ENCODE results near the gene FAM210A. TPM values are rescaled to one million over a fixed set of nuclear protein-coding genes. Genes with fewer than 3 reads are reported as not detected.

FAM210A gene
- total RNA-seq, 1 donor from 2014 or later = 19.8 TPM

DNA sequence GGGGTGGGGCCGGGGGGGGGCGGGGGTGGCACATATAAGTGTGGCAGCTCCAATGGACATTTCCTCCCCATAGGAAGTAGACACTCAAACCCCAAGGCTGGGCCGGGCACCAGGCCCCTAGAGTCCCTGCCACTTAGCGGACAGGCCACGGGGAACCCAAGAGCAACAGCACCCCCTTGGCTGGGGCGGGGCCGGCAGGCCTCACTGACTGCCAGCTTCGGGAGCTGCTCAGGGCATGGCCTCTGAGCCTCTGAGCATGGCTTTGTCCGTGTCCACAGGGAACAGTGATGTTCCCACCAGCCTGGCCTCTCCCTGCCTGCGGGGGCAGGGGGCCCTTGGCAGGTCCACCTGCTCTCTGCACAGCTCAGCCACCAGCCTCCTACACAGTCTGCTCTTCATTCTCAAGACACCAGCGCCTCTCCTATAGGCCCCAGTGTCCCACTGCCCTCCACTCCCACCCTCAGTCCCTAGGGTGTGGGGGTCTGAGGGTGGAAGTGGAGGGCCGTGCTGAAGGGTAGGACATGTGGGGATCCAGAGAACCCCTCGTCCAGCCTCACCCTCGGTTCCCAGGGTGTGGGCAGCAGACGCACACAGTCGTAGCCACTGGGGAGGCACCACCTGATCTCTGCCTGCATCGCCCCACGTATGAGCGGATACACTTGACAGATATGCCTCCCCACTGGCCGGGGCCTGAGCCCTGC is 106.7 kb downstream of the FAM210A start:
- peaks cover 11 to 24% (median 13%) of the 10 kb centered on the region in 3 donors for H3K4me1 ChIP-seq (ENCODE audit: control insufficient read depth in 3 of 3, insufficient read depth in 3 of 3, low read length in 3 of 3)
- no peaks in the 10 kb centered on the region for H3K27me3 ChIP-seq (ENCODE audit: control insufficient read depth in 3 of 3, insufficient read depth in 3 of 3, low read length in 3 of 3)
- H3K27ac ChIP-seq (ENCODE audit: low read depth, low read length) = no peak overlapping the region
- H3K9ac ChIP-seq (ENCODE audit: low read depth in 1 of 3, low read length in 3 of 3) = no peak overlapping the region
- no peak overlapping the region for H3K4me3 ChIP-seq (ENCODE audit: low read length in 3 of 3)
- H3K9me3 ChIP-seq (ENCODE audit: control insufficient read depth in 3 of 3, low read length in 3 of 3) = no peaks in the 10 kb centered on the region
- peaks cover 3 to 10% (median 5%) of the 10 kb centered on the region in 3 donors for H3K36me3 ChIP-seq (ENCODE audit: control insufficient read depth in 3 of 3, insufficient read depth in 3 of 3, low read length in 3 of 3)

DNA sequence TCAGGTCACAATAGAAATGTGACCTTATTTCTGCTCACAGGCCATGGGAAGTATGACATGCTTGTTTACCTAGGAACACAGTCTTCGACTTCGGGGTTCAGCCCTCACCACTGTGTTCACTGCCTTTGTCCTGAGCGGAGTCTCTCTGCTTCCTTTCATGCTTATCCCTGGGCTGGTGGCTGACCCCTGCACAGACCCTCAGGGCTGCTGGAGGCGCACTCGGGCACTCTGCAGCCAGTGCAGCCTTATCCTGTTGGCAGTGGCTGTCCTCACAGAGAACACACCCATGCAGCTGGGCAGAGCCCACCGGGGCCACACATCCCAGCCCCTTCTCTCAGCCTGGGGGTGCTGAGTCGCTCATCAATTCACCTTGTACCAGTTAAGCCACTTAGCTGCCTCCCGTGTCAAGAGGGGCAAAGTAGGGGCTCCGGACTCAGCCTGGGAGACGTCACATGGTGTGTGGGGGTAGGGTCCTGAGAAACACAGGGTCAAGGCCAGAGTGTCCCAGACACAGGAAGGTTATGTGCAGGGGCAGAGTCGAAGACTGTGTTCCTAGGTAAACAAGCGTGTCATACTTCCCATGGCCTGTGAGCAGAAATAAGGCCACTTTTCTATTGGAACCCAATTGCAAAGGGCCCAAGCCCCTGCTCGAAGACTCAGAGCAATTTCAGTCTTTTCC is 107.5 kb downstream of the FAM210A start:
- H3K27ac ChIP-seq (ENCODE audit: low read depth, low read length) = no peak overlapping the region
- peaks cover 3 to 10% (median 5%) of the 10 kb centered on the region in 3 donors for H3K36me3 ChIP-seq (ENCODE audit: control insufficient read depth in 3 of 3, insufficient read depth in 3 of 3, low read length in 3 of 3)
- H3K9ac ChIP-seq (ENCODE audit: low read depth in 1 of 3, low read length in 3 of 3) = no peak overlapping the region
- no peaks in the 10 kb centered on the region for H3K9me3 ChIP-seq (ENCODE audit: control insufficient read depth in 3 of 3, low read length in 3 of 3)
- H3K4me3 ChIP-seq (ENCODE audit: low read length in 3 of 3) = no peak overlapping the region
- peaks cover 14 to 30% (median 16%) of the 10 kb centered on the region in 3 donors for H3K4me1 ChIP-seq (ENCODE audit: control insufficient read depth in 3 of 3, insufficient read depth in 3 of 3, low read length in 3 of 3)
- H3K27me3 ChIP-seq (ENCODE audit: control insufficient read depth in 3 of 3, insufficient read depth in 3 of 3, low read length in 3 of 3) = no peaks in the 10 kb centered on the region

DNA sequence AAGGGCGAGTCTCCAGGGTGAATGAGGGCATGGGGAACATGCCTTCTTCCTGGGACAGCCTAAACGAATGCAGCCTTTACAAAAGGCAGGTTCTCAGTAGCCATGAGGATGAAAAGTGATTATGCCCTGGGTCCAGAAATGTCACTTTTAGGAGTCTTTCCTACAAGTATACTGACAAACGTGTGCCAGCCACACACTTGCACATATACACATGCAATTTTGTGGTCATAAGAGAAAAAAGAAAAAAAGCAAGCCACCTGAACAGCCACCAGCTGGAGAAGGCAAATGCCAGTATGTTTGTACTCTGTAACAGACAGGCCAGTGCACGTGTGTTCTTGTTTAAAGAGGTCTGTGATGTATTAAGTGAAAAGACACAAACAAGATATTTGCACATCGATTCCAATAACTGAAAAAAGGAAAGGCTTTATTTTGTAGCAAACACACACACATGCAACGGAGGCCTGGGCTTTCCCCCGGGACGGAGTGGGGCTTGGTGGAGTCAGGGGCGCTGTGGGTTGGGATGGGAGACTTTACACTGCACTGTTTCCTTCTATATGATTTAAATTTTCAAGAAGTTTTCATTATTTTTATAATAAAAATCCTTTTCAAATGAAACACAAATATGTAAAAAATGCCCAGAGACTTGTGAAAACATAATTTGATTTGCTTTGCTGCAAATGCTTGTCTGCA is 108.4 kb downstream of the FAM210A start:
- Histone ChIP-seq H3K27ac (ENCODE audit: low read depth, low read length) (no peak overlapping the region), H3K9ac (ENCODE audit: low read depth in 1 of 3, low read length in 3 of 3) (no peak overlapping the region), H3K9me3 (ENCODE audit: control insufficient read depth in 3 of 3, low read length in 3 of 3) (no peaks in the 10 kb centered on the region), H3K36me3 (ENCODE audit: control insufficient read depth in 3 of 3, insufficient read depth in 3 of 3, low read length in 3 of 3) (peaks cover 3 to 10% (median 5%) of the 10 kb centered on the region in 3 donors), H3K27me3 (ENCODE audit: control insufficient read depth in 3 of 3, insufficient read depth in 3 of 3, low read length in 3 of 3) (no peaks in the 10 kb centered on the region), H3K4me3 (ENCODE audit: low read length in 3 of 3) (no peak overlapping the region), H3K4me1 (ENCODE audit: control insufficient read depth in 3 of 3, insufficient read depth in 3 of 3, low read length in 3 of 3) (peaks cover 14 to 34% (median 16%) of the 10 kb centered on the region in 3 donors)

DNA sequence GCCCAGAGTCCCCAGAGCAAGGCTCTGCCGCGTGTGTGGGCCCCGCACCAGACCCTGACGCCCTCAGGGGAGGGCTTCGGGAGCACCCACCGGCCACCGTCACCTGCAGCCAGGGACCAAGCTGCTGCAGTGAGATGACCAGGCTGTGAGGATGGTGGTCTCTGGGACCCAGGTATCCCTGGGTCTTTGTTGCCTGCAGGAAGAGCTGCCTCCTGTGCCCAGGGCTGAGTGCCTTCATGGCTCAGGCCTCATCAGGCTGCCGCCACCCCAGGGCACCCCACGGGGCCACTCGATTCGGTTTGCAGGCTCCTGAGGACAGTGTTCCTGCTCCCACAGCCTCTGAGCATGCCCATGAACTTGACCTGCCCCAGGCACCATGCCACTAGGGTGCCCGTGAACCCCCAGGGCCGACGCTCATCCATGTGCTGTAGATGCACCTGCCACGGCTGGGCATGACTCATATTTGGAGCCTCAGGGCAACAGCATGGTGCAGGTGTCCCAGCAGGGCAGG is 109.8 kb downstream of the FAM210A start:
- Histone ChIP-seq H3K27me3 (ENCODE audit: control insufficient read depth in 3 of 3, insufficient read depth in 3 of 3, low read length in 3 of 3) (no peaks in the 10 kb centered on the region), H3K4me1 (ENCODE audit: control insufficient read depth in 3 of 3, insufficient read depth in 3 of 3, low read length in 3 of 3) (peaks cover 18 to 43% (median 23%) of the 10 kb centered on the region in 3 donors), H3K9ac (ENCODE audit: low read depth in 1 of 3, low read length in 3 of 3) (no peak overlapping the region), H3K27ac (ENCODE audit: low read depth, low read length) (no peak overlapping the region), H3K36me3 (ENCODE audit: control insufficient read depth in 3 of 3, insufficient read depth in 3 of 3, low read length in 3 of 3) (peaks cover 2 to 5% (median 3%) of the 10 kb centered on the region in 3 donors), H3K9me3 (ENCODE audit: control insufficient read depth in 3 of 3, low read length in 3 of 3) (no peaks in the 10 kb centered on the region), H3K4me3 (ENCODE audit: low read length in 3 of 3) (no peak overlapping the region)

DNA sequence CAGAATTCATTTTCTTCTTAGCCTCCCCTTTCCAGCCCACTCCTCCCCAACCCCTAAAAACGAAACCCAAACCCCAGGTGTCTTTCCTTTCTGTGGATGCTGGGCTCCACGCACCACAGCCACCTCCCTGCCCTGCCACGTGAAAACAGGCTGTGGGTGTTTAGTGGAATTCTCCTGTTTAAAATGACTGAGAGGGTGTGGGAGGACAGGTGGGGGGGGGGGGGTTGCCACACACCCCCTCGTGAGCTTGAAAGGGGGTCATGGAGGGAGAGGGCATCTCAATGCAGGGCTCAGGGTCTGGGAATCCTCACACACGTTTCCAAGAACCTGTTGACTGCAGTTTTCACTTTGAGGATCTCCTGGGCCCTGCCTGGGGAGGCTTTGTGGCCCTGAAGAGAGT is 110.3 kb downstream of the FAM210A start:
- Histone ChIP-seq H3K9ac (ENCODE audit: low read depth in 1 of 3, low read length in 3 of 3) (peak overlapping the region in 1 of 3 donors; percentile 23), H3K4me1 (ENCODE audit: control insufficient read depth in 3 of 3, insufficient read depth in 3 of 3, low read length in 3 of 3) (peaks cover 24 to 48% (median 28%) of the 10 kb centered on the region in 3 donors), H3K27ac (ENCODE audit: low read depth, low read length) (peak overlapping the region; percentile 87)

DNA sequence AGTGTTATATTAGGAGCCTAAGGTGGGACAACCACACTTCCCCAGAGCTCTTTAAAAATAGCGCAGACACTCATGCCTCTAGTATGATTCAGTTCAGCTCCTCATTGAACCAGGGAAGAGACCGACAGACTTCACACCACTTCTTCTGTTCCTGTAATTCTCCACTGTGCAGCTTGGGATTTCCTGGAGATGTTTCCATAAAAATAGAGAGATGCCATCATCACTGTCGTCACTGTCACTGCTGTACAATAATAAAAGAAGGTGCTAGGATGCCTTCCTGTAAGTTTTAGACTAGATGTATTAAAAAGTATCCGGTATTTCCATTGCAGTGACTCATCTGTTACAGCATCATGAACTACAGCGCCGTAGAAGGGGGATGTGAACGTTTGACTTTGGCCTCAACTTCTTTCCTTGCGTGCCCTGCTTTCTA is 110.9 kb downstream of the FAM210A start:
- Histone ChIP-seq H3K27me3 (ENCODE audit: control insufficient read depth in 3 of 3, insufficient read depth in 3 of 3, low read length in 3 of 3) (no peaks in the 10 kb centered on the region), H3K4me3 (ENCODE audit: low read length in 3 of 3) (peak overlapping the region in 2 of 3 donors; percentile 15 to 44), H3K27ac (ENCODE audit: low read depth, low read length) (peak overlapping the region; percentile 87), H3K36me3 (ENCODE audit: control insufficient read depth in 3 of 3, insufficient read depth in 3 of 3, low read length in 3 of 3) (no peaks in the 10 kb centered on the region), H3K4me1 (ENCODE audit: control insufficient read depth in 3 of 3, insufficient read depth in 3 of 3, low read length in 3 of 3) (peaks cover 30 to 53% (median 31%) of the 10 kb centered on the region in 3 donors), H3K9ac (ENCODE audit: low read depth in 1 of 3, low read length in 3 of 3) (peak overlapping the region in 2 of 3 donors; percentile 23 to 60), H3K9me3 (ENCODE audit: control insufficient read depth in 3 of 3, low read length in 3 of 3) (no peaks in the 10 kb centered on the region)

More for the DNA sequence above, 110.3 kb downstream of the FAM210A start:
- Histone ChIP-seq H3K9me3 (ENCODE audit: control insufficient read depth in 3 of 3, low read length in 3 of 3) (no peaks in the 10 kb centered on the region), H3K36me3 (ENCODE audit: control insufficient read depth in 3 of 3, insufficient read depth in 3 of 3, low read length in 3 of 3) (peaks cover 0 to 2% (median 0%) of the 10 kb centered on the region in 3 donors), H3K27me3 (ENCODE audit: control insufficient read depth in 3 of 3, insufficient read depth in 3 of 3, low read length in 3 of 3) (no peaks in the 10 kb centered on the region), H3K4me3 (ENCODE audit: low read length in 3 of 3) (no peak overlapping the region)

DNA sequence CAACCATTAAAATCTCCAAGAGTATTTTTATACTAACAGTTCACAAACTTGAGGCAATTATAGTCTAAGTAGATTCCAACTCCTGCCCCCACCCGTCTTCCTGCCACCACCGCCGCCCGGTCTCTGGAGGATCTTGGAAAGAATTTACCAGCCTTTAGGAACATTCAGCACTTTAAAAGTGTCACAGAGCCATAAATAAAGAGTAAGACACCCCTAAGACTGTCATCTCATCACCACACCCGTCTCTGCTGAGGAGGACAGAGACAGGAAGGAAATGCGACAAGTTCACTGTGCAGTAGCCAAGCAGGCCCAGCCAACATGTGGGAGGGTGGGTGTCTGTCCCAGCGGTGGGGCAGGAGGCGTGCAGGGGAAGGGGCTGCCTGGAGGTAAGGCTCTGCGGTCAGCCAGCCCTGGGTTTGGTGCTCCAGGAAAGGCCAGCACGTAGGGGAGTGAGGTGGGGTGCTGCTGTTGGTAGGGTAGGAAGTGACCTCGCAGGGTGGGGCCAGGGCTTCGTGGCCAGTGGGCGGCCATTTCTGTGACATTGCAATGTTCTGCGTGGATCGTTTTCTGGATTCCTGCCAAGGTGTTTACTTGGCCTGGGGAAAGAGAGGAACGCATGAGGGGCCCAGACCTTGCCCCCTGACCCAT is 111.6 kb downstream of the FAM210A start:
- Histone ChIP-seq H3K9ac (ENCODE audit: low read depth in 1 of 3, low read length in 3 of 3) (peak overlapping the region in 1 of 3 donors; percentile 16), H3K4me3 (ENCODE audit: low read length in 3 of 3) (peak overlapping the region in 2 of 3 donors; percentile 6 to 44), H3K27me3 (ENCODE audit: control insufficient read depth in 3 of 3, insufficient read depth in 3 of 3, low read length in 3 of 3) (no peaks in the 10 kb centered on the region), H3K9me3 (ENCODE audit: control insufficient read depth in 3 of 3, low read length in 3 of 3) (no peaks in the 10 kb centered on the region), H3K4me1 (ENCODE audit: control insufficient read depth in 3 of 3, insufficient read depth in 3 of 3, low read length in 3 of 3) (peaks cover 31 to 55% (median 34%) of the 10 kb centered on the region in 3 donors), H3K27ac (ENCODE audit: low read depth, low read length) (peak overlapping the region; percentile 87), H3K36me3 (ENCODE audit: control insufficient read depth in 3 of 3, insufficient read depth in 3 of 3, low read length in 3 of 3) (no peaks in the 10 kb centered on the region)

DNA sequence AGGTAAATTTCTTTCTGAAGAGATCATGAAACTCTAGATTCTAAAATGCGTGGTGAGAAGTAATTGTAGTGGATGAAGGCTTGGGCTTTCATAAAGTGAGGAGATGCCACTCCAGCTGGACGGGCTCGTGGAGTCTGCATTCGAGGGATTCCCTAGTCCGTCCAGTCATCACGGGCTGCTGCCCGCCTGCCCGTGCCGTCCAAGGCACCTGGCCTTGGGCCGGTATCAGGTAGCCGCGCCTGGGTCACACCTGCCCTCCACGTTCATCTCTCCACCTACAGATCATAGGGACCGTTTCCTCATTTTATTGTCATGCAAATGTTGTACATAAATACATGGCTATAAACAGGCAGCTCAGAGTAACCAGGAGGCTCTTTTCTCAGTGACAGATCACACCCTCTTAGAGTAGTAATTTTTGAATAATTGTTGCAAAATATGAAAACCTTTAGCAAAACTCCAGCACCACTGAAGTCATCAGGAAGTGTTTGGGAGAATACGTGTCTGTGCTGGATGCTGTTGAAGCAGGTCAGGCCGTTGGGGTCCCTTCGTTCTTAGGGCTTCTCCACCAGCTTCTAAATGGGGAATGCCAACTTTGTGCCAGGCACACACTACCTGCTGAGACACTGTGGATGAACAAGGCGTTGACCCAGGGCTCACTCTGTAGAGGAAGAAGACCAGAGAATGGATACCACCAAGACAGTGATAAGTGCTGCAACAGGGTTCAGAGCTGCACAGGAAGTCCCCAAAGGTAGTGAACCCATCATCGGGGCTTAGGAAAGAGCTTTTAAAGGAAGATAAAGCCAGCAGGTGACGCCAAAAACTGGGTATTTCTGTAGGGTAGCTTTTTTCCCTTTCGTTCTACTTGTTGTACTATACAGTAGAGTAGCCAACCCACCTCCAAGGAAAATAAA is 112.5 kb downstream of the FAM210A start:
- no peaks in the 10 kb centered on the region for H3K9me3 ChIP-seq (ENCODE audit: control insufficient read depth in 3 of 3, low read length in 3 of 3)
- H3K27ac ChIP-seq (ENCODE audit: low read depth, low read length) = no peak overlapping the region
- peaks cover 31 to 53% (median 35%) of the 10 kb centered on the region in 3 donors for H3K4me1 ChIP-seq (ENCODE audit: control insufficient read depth in 3 of 3, insufficient read depth in 3 of 3, low read length in 3 of 3)
- H3K27me3 ChIP-seq (ENCODE audit: control insufficient read depth in 3 of 3, insufficient read depth in 3 of 3, low read length in 3 of 3) = no peaks in the 10 kb centered on the region
- no peak overlapping the region for H3K9ac ChIP-seq (ENCODE audit: low read depth in 1 of 3, low read length in 3 of 3)
- H3K36me3 ChIP-seq (ENCODE audit: control insufficient read depth in 3 of 3, insufficient read depth in 3 of 3, low read length in 3 of 3) = no peaks in the 10 kb centered on the region
- no peak overlapping the region for H3K4me3 ChIP-seq (ENCODE audit: low read length in 3 of 3)

Measured in skeletal muscle tissue (tissue), 4 donors.